K562 (cell line): ENCODE measurements around the gene ANKZF1. TPM values are rescaled to one million over a fixed set of nuclear protein-coding genes. Genes with fewer than 3 reads are reported as not detected.

Experiments
- ATAC-seq: fragments of 200-7000 bp; cut with Tn5 transposase; 3 replicates; pipeline ENCODE4 v1.9.1; 2020; ENCODE audit warnings: moderate library complexity
- BruUV-seq: library from RNA; stranded (reverse); fragments of 400-500 nt; replicated peaks from 2 replicates; lab custom pipeline; 2021; lab: Mats Ljungman, UMichigan
- CTCF ChIA-PET: fragments of 300-600 bp; formaldehyde crosslinking; extraction: SDS; loops from one replicate; lab custom pipeline; 2021; ENCODE audit warnings: low intra/inter-chr PET ratio; lab: Yijun Ruan, JAX
- POLR2A ChIA-PET: fragments of 300-600, 350-650 bp; sonication (Branson Sonifier 250); formaldehyde crosslinking; extraction: SDS; loops from one replicate; lab custom pipeline; 2021; ENCODE audit warnings: antibody characterized with exemption, inconsistent platforms; lab: Yijun Ruan, JAX
- DNase-seq, 4 experiments: peaks; one replicate each; pipeline versions ENCODE4 v3.0.0 to v3.0.0-alpha.2; 2011 to 2018; ENCODE audit warnings: low spot score in 3 of 4, mixed read lengths in 3 of 4; ENCODE audit errors: extremely low read depth in 1 of 4
- FAIRE-seq: peaks from 2 replicates; lab custom pipeline; 2011; peaks lifted over from hg19 to GRCh38; lab: Jason Lieb, UNC
- H2AFZ ChIP-seq: 2 replicates; pipeline ENCODE4 v1.6.0; 2011; ENCODE audit warnings: low read depth, low read length, control low read depth, inconsistent platforms
- H3K27ac ChIP-seq: fragments of 200-600 bp; 3 replicates; pipeline ENCODE4 v1.8.0; 2011; ENCODE audit warnings: low read depth, mild to moderate bottlenecking, control low read depth, inconsistent platforms, low read length, moderate library complexity, mixed read lengths; ENCODE audit errors: extremely low read depth
- H3K27me3 ChIP-seq, 2 experiments: fragments of 300-600 bp in 1 of 2; 2 replicates in 1 of 2; 3 replicates in 1 of 2; pipeline versions ENCODE4 v1.6.0 to v1.8.0; 2011; ENCODE audit warnings: inconsistent platforms in 2 of 2, low read length in 2 of 2, mild to moderate bottlenecking in 1 of 2, mixed read lengths in 1 of 2, moderate library complexity in 1 of 2; ENCODE audit not compliant: control insufficient read depth in 2 of 2, insufficient read depth in 2 of 2
- H3K36me3 ChIP-seq: fragments of 300-600 bp; 3 replicates; pipeline ENCODE4 v1.8.0; 2011; ENCODE audit warnings: mild to moderate bottlenecking, low read length, inconsistent platforms; ENCODE audit not compliant: control insufficient read depth, insufficient read depth
- H3K4me1 ChIP-seq, 2 experiments: fragments of 200-600 bp in 1 of 2; replicated peaks in 1 of 2; 2 replicates in 1 of 2; 3 replicates in 1 of 2; pipeline versions ENCODE4 v1.5.1 to v1.8.0; 2011; ENCODE audit warnings: inconsistent platforms in 2 of 2, low read length in 2 of 2, mild to moderate bottlenecking in 1 of 2, mixed read lengths in 1 of 2, moderate library complexity in 1 of 2; ENCODE audit not compliant: control insufficient read depth in 2 of 2, insufficient read depth in 2 of 2
- H3K4me2 ChIP-seq: 2 replicates; pipeline ENCODE4 v1.6.1; 2011; ENCODE audit warnings: low read length, control low read depth, inconsistent platforms, mixed read lengths; ENCODE audit not compliant: insufficient read depth
- H3K4me3 ChIP-seq: fragments of 200-600 bp; sonication (generic), shearing (Covaris generic); 2 replicates; pipeline ENCODE4 v1.5.1; 2016; ENCODE audit warnings: control low read depth, inconsistent platforms
- H3K79me2 ChIP-seq: fragments of 200-600 bp; 3 replicates; pipeline ENCODE4 v1.8.0; 2011; ENCODE audit warnings: low read length, inconsistent platforms; ENCODE audit not compliant: control insufficient read depth, insufficient read depth
- H3K9ac ChIP-seq, 2 experiments: 2 replicates each; pipeline versions ENCODE4 v1.6.0 to v1.6.1; 2011; ENCODE audit warnings: low read depth in 2 of 2, low read length in 2 of 2, control low read depth in 1 of 2, inconsistent platforms in 1 of 2, mild to moderate bottlenecking in 1 of 2, mixed read lengths in 1 of 2; ENCODE audit not compliant: insufficient read depth in 1 of 2
- H3K9me1 ChIP-seq: one replicate; pipeline ENCODE4 v1.6.0; 2011; ENCODE audit warnings: inconsistent platforms, mild to moderate bottlenecking, low read length, moderate library complexity; ENCODE audit not compliant: control insufficient read depth, insufficient read depth
- H3K9me3 ChIP-seq: replicated peaks from 2 replicates; pipeline ENCODE4 v1.5.1; 2011; ENCODE audit warnings: low read depth, low read length, inconsistent platforms; ENCODE audit not compliant: control insufficient read depth, insufficient read depth
- H4K20me1 ChIP-seq: replicated peaks from 2 replicates; pipeline ENCODE4 v1.6.1; 2011; ENCODE audit warnings: low read length, inconsistent platforms, mixed read lengths; ENCODE audit not compliant: control insufficient read depth, insufficient read depth
- CSDE1 ChIP-seq, 2 experiments: fragments of 450-650 bp; IDR thresholded peaks; 2 replicates each; pipeline ENCODE4 v1.6.1; 2016; ENCODE audit warnings: mild to moderate bottlenecking in 1 of 2
- HSF4 ChIP-seq: fragments of 250-450 bp; sonication (Bioruptor Pico); IDR thresholded peaks from 2 replicates; pipeline ENCODE4 v2.1.2; 2022; ENCODE audit warnings: mild to moderate bottlenecking, moderate library complexity, borderline replicate concordance
- LCOR ChIP-seq: sonication (generic); formaldehyde crosslinking; IDR thresholded peaks from 2 replicates; pipeline ENCODE4 v1.8.0; 2022; ENCODE audit warnings: mild to moderate bottlenecking, missing genetic modification reagents
- NR2C2 ChIP-seq, 2 experiments: fragments of 200-800 bp in 1 of 2; sonication (Bioruptor generic) in 1 of 2; sonication (generic) in 1 of 2; formaldehyde crosslinking in 1 of 2; IDR thresholded peaks; 2 replicates each; pipeline versions ENCODE4 v1.6.1 to v1.8.0; 2016 to 2022; ENCODE audit warnings: mild to moderate bottlenecking in 1 of 2, missing compliant biosample characterization in 1 of 2, missing genetic modification characterization in 1 of 2, missing genetic modification reagents in 1 of 2
- PATZ1 ChIP-seq: fragments of 250-450 bp; sonication (Bioruptor Pico); IDR thresholded peaks from 2 replicates; pipeline ENCODE4 v1.5.0; 2020; ENCODE audit warnings: mild to moderate bottlenecking, borderline replicate concordance
- PML ChIP-seq: IDR thresholded peaks from 2 replicates; pipeline ENCODE4 v1.6.1; 2012; ENCODE audit warnings: low read length, inconsistent platforms
- RBM39 ChIP-seq: fragments of 200-400 bp; formaldehyde crosslinking; optimal IDR thresholded peaks from 2 replicates; pipeline ENCODE3; 2018; ENCODE audit warnings: low read depth, low read length
- TAF7 ChIP-seq: fragments of 450-650 bp; IDR thresholded peaks from 2 replicates; pipeline ENCODE4 v1.6.1; 2016; ENCODE audit warnings: missing genetic modification characterization, missing compliant biosample characterization
- ZNF197 ChIP-seq: fragments of 200-800 bp; sonication (Bioruptor generic); IDR thresholded peaks from 2 replicates; pipeline ENCODE4 v1.6.1; 2016; ENCODE audit warnings: low read depth, missing genetic modification characterization, missing compliant biosample characterization
- WGBS: fragments of 100-300 bp; shearing (Covaris generic); methylation state at CpG from one replicate; pipeline ENCODE4 v1.1.6; 2016; ENCODE audit warnings: low coverage, mixed read lengths; ENCODE audit not compliant: insufficient coverage; ENCODE audit errors: missing lambda C conversion rate; 5-methylcytosine and 5-hydroxymethylcytosine counted together
- in situ Hi-C: fragments of 300-500 bp; cut with MboI; formaldehyde crosslinking; loops from 4 replicates; pipeline ENCODE4 v1.15.0; 2018; ENCODE audit warnings: inconsistent platforms, mixed read lengths
- intact Hi-C: fragments of 100-400 bp; cut with micrococcal nuclease; formaldehyde crosslinking; loops from 2 replicates; pipeline ENCODE4 v1.14.2; 2022
- polyA plus RNA-seq, 8 experiments: library from polyadenylated mRNA; depleted of rRNA in 4 of 8; stranded (reverse) in 5 of 8; unstranded in 3 of 8; fragments of >200 nt; fragmentation: Nextera tagmentation in 2 of 8; fragmentation: Illumina TruSeq in 1 of 8; extraction: Ambion mirVana in 2 of 8; extraction: Trizol in 1 of 8; gene quantifications; 2 replicates each; pipeline versions ENCODE4 v1.2.1 to v1.2.3, GENCODE V29; 2011 to 2014; ENCODE audit warnings: inconsistent platforms in 1 of 8, missing spikeins in 1 of 8
- total RNA-seq, 7 experiments: library from RNA; depleted of rRNA in 6 of 7; stranded (reverse); fragments of >200 nt in 6 of 7; fragmentation: Illumina TruSeq in 2 of 7; extraction: Trizol in 2 of 7; gene quantifications; 2 replicates each; pipeline versions ENCODE4 v1.2.1 to v1.2.3, GENCODE V29; 2011 to 2021; ENCODE audit warnings: low replicate concordance in 1 of 7
- TF ChIP-seq, protein P1 (sequence below), 2 experiments: fragments of 450-650 bp; IDR thresholded peaks; 2 replicates each; pipeline ENCODE4 v1.6.1; 2018; ENCODE audit warnings: mild to moderate bottlenecking in 2 of 2, low read depth in 1 of 2; ENCODE audit not compliant: partially characterized antibody in 2 of 2
- TF ChIP-seq, protein P2 (sequence below), 2 experiments: fragments of 450-650 bp; IDR thresholded peaks; 2 replicates each; pipeline ENCODE4 v1.6.1; 2016
- TF ChIP-seq, protein P3 (sequence below): fragments of 450-650 bp; formaldehyde crosslinking; IDR thresholded peaks from 2 replicates; pipeline ENCODE4 v1.4.0; 2020; ENCODE audit warnings: mild to moderate bottlenecking, moderate library complexity

ANKZF1 gene
- total and polyA plus RNA-seq, 9 of the 15 experiments (the other 6 are each of a cell fraction or from before 2014, with no cell fraction given) = 3.1 to 60.6 (median 31.0) TPM

GRCh38 chr2:219199470-219200211, 30.0 kb upstream of the ANKZF1 start:
- Histone ChIP-seq H3K4me3 (no peak overlapping the region), H3K79me2 (no peaks in the 10 kb centered on the region), H4K20me1 (no peaks in the 10 kb centered on the region), H3K27ac (no peak overlapping the region), H3K9me1 (no peaks in the 10 kb centered on the region), H3K4me1 (no peaks in the 10 kb centered on the region), H3K27me3 (no peaks in the 10 kb centered on the region), H2AFZ (no peak overlapping the region), H3K9ac (no peak overlapping the region), H3K36me3 (no peaks in the 10 kb centered on the region), H3K9me3 (0 out of 2 replicates have a peak, but pooled peaks cover 2% of the 10 kb centered on the region), H3K4me2 (no peak overlapping the region)
- FAIRE-seq (no peak), DNase-seq (no peak), ATAC-seq (peak; percentile 51; the same call in 1 of the 3 replicates)
- in situ Hi-C loops (no loop called here), intact Hi-C loops (no loop called here)
- CTCF ChIA-PET = no interaction called here
- WGBS = 40% methylated on average over 10 of the region's 12 CpGs
- POLR2A ChIA-PET = no interaction called here
- no TSS peak for BruUV-seq
- TF ChIP-seq, protein P1, sequence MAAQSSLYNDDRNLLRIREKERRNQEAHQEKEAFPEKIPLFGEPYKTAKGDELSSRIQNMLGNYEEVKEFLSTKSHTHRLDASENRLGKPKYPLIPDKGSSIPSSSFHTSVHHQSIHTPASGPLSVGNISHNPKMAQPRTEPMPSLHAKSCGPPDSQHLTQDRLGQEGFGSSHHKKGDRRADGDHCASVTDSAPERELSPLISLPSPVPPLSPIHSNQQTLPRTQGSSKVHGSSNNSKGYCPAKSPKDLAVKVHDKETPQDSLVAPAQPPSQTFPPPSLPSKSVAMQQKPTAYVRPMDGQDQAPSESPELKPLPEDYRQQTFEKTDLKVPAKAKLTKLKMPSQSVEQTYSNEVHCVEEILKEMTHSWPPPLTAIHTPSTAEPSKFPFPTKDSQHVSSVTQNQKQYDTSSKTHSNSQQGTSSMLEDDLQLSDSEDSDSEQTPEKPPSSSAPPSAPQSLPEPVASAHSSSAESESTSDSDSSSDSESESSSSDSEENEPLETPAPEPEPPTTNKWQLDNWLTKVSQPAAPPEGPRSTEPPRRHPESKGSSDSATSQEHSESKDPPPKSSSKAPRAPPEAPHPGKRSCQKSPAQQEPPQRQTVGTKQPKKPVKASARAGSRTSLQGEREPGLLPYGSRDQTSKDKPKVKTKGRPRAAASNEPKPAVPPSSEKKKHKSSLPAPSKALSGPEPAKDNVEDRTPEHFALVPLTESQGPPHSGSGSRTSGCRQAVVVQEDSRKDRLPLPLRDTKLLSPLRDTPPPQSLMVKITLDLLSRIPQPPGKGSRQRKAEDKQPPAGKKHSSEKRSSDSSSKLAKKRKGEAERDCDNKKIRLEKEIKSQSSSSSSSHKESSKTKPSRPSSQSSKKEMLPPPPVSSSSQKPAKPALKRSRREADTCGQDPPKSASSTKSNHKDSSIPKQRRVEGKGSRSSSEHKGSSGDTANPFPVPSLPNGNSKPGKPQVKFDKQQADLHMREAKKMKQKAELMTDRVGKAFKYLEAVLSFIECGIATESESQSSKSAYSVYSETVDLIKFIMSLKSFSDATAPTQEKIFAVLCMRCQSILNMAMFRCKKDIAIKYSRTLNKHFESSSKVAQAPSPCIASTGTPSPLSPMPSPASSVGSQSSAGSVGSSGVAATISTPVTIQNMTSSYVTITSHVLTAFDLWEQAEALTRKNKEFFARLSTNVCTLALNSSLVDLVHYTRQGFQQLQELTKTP (IDR thresholded peaks at IDR 0.05; ENCODE audit: low read depth in 1 of 2, partially characterized antibody in 2 of 2) = no peak
- TF ChIP-seq, protein P2, sequence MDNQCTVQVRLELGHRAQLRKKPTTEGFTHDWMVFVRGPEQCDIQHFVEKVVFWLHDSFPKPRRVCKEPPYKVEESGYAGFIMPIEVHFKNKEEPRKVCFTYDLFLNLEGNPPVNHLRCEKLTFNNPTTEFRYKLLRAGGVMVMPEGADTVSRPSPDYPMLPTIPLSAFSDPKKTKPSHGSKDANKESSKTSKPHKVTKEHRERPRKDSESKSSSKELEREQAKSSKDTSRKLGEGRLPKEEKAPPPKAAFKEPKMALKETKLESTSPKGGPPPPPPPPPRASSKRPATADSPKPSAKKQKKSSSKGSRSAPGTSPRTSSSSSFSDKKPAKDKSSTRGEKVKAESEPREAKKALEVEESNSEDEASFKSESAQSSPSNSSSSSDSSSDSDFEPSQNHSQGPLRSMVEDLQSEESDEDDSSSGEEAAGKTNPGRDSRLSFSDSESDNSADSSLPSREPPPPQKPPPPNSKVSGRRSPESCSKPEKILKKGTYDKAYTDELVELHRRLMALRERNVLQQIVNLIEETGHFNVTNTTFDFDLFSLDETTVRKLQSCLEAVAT (IDR thresholded peaks at IDR 0.05) = no peak
- TF ChIP-seq TAF7 (tag) = no peak
- TF ChIP-seq NR2C2 (CRISPR knock-in tag; IDR thresholded peaks at IDR 0.05) = no peak
- no peak for TF ChIP-seq NR2C2 (tag; IDR thresholded peaks at IDR 0.05)
- TF ChIP-seq, protein P3, sequence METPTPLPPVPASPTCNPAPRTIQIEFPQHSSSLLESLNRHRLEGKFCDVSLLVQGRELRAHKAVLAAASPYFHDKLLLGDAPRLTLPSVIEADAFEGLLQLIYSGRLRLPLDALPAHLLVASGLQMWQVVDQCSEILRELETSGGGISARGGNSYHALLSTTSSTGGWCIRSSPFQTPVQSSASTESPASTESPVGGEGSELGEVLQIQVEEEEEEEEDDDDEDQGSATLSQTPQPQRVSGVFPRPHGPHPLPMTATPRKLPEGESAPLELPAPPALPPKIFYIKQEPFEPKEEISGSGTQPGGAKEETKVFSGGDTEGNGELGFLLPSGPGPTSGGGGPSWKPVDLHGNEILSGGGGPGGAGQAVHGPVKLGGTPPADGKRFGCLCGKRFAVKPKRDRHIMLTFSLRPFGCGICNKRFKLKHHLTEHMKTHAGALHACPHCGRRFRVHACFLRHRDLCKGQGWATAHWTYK = no peak
- no peak for TF ChIP-seq HSF4 (CRISPR knock-in tag)
- TF ChIP-seq PATZ1 = no peak
- TF ChIP-seq ZNF197 (CRISPR knock-in tag) = no peak
- no peak for TF ChIP-seq CSDE1 (IDR thresholded peaks at IDR 0.05)
- TF ChIP-seq PML = no peak
- TF ChIP-seq LCOR (CRISPR knock-in tag) = no peak
- TF ChIP-seq RBM39 = no peak
